ENCODE results near the gene SYNE1.

The SYNE1 gene

GRCh38 chr6:152305672-152306071 lies 331.5 kb downstream of the SYNE1 start:
- no peak for DNase-seq

GRCh38 chr6:152301765-152302568 lies 335.2 kb downstream of the SYNE1 start:
- peak; percentile 82 for DNase-seq

GRCh38 chr6:152301021-152301764 lies 336.0 kb downstream of the SYNE1 start:
- DNase-seq, result no peak

GRCh38 chr6:152300517-152300916 lies 336.6 kb downstream of the SYNE1 start:
- DNase-seq, result no peak

- DNase-seq, result no peak
Observed at GRCh38 chr6:152298848-152299735, 338.1 kb downstream of the SYNE1 start.

GRCh38 chr6:152298055-152298647 lies 339.0 kb downstream of the SYNE1 start:
- DNase-seq, result no peak

- no peak for DNase-seq
Observed at GRCh38 chr6:152296648-152297376, 340.4 kb downstream of the SYNE1 start.

- DNase-seq, result no peak
Observed at GRCh38 chr6:152295920-152296319, 341.2 kb downstream of the SYNE1 start.

- no peak for DNase-seq
Observed at GRCh38 chr6:152295346-152295745, 341.8 kb downstream of the SYNE1 start.

GRCh38 chr6:152293404-152293803 lies 343.8 kb downstream of the SYNE1 start:
- no peak for DNase-seq

GRCh38 chr6:152292555-152292954 lies 344.6 kb downstream of the SYNE1 start:
- DNase-seq, result no peak

GRCh38 chr6:152290693-152291092 lies 346.5 kb downstream of the SYNE1 start:
- DNase-seq, result no peak

GRCh38 chr6:152277826-152278329 lies 359.3 kb downstream of the SYNE1 start:
- no peak for DNase-seq

- DNase-seq, result no peak
Observed at GRCh38 chr6:152273638-152274037, 363.5 kb downstream of the SYNE1 start.

- DNase-seq, result no peak
Observed at GRCh38 chr6:152273002-152273401, 364.2 kb downstream of the SYNE1 start.

- no peak for DNase-seq
Observed at GRCh38 chr6:152272486-152272885, 364.7 kb downstream of the SYNE1 start.

GRCh38 chr6:152271776-152272464 lies 365.2 kb downstream of the SYNE1 start:
- DNase-seq, result no peak

GRCh38 chr6:152270301-152270925 lies 366.7 kb downstream of the SYNE1 start:
- no peak for DNase-seq

GRCh38 chr6:152268846-152269442 lies 368.2 kb downstream of the SYNE1 start:
- no peak for DNase-seq

Measured in activated T-cell treated with anti-CD3 and anti-CD28 coated beads for 4 hours (primary cell).